Measurements from ENCODE around the gene PRPH.

Gene PRPH

DNA sequence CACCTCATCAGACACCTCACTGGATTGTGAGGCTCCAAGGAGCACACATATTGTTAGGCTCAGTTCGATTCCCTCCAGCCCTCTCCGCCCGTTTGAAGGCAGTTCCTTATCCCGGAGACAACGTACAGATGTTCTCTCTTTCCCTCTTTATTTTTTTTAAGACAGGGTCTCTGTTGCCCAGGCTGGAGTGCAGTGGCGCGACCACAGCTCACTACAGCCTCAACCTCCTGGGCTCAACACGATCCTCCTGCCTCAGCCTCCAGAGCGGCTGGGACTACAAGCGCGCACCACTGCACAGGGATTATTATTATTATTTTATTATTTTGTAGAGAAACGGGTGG is 27.4 kb downstream of the PRPH start:
- H3K27me3 ChIP-seq: no peaks in the 10 kb centered on the region
- no peak for TF ChIP-seq Cebpa-rat (IDR thresholded peaks at IDR 0.05)
- no peaks in the 10 kb centered on the region for H4K20me1 ChIP-seq
- peak overlapping the region; percentile 84 for H3K9ac ChIP-seq
- peak overlapping the region; percentile 74 for H3K4me2 ChIP-seq
- peak overlapping the region; percentile 84 for H3K4me3 ChIP-seq
- H3K36me3 ChIP-seq: peaks cover 30% of the 10 kb centered on the region
- H3K9me3 ChIP-seq: no peaks in the 10 kb centered on the region
- H3K4me1 ChIP-seq: peaks cover 25% of the 10 kb centered on the region
- peak overlapping the region; percentile 81 for H3K27ac ChIP-seq

DNA sequence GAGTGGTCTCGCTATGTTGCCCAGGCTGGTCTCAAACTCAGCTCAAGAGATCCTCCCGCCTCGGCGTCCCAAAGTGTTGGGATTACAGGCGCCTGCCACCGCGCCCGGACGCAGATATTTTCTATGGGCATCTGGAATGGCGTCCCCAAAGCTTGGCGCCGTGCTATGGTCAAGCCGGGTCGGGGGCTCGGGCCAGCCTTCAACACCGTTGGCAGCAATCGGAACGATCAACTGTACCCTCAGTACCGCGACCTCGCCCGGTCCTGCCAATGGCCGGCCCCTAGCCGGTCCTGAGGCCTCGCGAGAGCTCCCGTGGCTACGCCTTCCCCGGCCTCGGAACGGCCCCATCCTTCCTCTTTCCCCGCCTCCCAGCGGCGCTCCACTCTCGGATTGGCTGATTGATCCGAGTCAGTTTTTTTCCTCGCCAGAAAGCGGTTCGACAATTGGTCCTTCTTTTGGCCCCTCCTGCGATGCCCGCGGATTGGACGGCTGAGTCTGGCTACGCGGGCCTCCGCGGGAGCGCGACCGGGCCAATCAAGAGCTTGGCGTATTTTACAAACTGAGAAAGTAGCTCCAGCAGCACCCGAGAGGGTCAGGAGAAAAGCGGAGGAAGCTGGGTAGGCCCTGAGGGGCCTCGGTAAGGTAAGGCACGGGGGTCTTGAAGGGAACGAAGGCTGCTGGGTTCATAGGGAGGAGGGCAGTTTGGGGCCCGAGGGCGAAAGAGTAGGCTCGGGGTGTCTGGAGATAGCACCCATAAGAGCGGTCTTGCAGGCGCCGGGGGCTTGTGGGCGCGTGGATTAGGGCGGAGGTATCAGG is 28.0 kb downstream of the PRPH start, which contains the start of gene TROAP:
Gene TROAP, plus strand, starts transcription at position 548 of the 816 bp plus-strand sequence. CDS start 354 bp downstream, outside the sequence.
- Histone ChIP-seq H3K4me3 (peak within 1 kb of the TSS; percentile 84), H3K36me3 (peaks cover 35% of the 10 kb centered on the region), H3K27ac (peak within 1 kb of the TSS; percentile 89), H3K9me3 (no peaks in the 10 kb centered on the region), H3K4me2 (peak within 1 kb of the TSS; percentile 99), H3K4me1 (peaks cover 25% of the 10 kb centered on the region), H3K9ac (peak within 1 kb of the TSS; percentile 92), H4K20me1 (no peaks in the 10 kb centered on the region), H3K27me3 (no peaks in the 10 kb centered on the region)
- no peak for TF ChIP-seq Cebpa-rat (IDR thresholded peaks at IDR 0.05)

DNA sequence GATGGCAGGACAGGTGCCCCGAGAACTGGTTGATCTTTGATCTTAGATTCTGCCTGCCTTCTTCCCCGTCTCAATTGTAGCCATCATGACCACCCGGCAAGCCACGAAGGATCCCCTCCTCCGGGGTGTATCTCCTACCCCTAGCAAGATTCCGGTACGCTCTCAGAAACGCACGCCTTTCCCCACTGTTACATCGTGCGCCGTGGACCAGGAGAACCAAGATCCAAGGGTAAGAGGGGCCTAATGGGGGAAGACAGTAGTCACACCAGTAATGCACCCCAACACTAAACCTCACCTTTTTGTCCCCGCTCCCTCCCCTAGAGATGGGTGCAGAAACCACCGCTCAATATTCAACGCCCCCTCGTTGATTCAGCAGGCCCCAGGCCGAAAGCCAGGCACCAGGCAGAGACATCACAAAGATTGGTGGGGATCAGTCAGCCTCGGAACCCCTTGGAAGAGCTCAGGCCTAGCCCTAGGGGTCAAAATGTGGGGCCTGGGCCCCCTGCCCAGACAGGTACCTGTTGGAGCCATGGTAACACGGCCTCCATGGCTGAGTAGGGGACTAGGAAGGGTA is 28.7 kb downstream of the PRPH start:
- H3K4me1 ChIP-seq: peaks cover 25% of the 10 kb centered on the region

DNA sequence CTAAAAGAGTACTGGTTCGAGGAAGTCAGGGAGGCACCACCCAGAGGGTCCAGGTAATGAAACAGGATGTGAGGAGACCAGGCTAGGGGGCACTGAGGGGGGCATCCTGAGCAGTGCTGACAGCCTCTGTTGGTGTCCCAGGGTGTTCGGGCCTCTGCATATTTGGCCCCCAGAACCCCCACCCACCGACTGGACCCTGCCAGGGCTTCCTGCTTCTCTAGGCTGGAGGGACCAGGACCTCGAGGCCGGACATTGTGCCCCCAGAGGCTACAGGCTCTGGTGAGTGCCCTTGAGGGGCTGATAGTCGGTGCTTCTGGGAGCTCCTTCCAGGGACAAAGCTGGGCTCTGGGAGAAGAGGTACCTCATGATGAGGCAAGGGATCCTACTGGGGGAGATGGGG is 30.7 kb downstream of the PRPH start:
- Histone ChIP-seq H3K4me3 (no peak overlapping the region), H3K27ac (no peak overlapping the region), H4K20me1 (peaks cover 8% of the 10 kb centered on the region), H3K4me2 (no peak overlapping the region), H3K36me3 (peaks cover 62% of the 10 kb centered on the region), H3K4me1 (peaks cover 25% of the 10 kb centered on the region), H3K9ac (0 out of 2 replicates have a peak overlapping the region, but pooled peaks have one; percentile 8), H3K9me3 (no peaks in the 10 kb centered on the region), H3K27me3 (peaks cover 6% of the 10 kb centered on the region)
- TF ChIP-seq Cebpa-rat (IDR thresholded peaks at IDR 0.05): no peak

More for the DNA sequence above, 28.7 kb downstream of the PRPH start:
- H3K4me2 ChIP-seq: peak overlapping the region; percentile 99
- peak overlapping the region; percentile 84 for H3K4me3 ChIP-seq
- H3K9ac ChIP-seq: peak overlapping the region; percentile 92
- peaks cover 42% of the 10 kb centered on the region for H3K36me3 ChIP-seq
- no peaks in the 10 kb centered on the region for H3K27me3 ChIP-seq
- peak overlapping the region; percentile 89 for H3K27ac ChIP-seq
- TF ChIP-seq Cebpa-rat (IDR thresholded peaks at IDR 0.05): no peak
- no peaks in the 10 kb centered on the region for H3K9me3 ChIP-seq
- no peaks in the 10 kb centered on the region for H4K20me1 ChIP-seq

DNA sequence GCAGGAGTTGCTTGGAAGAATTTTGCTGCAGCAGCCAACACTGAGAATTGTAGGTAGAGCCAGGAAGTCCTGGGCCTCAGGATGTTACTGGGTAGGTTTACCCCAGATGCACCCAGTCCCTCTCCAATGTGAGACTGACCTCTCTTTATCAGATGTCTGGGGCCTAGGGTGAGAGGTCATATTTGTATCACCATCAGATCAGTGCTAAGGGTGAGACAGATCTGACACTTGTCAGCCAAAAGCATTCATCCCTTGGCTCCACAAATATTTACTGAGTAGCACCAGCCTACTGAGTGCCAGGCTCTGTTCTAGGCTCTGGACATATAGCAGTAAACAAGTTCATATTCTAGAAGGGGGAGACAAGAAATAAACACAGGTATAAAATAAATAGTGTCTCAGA is 32.4 kb downstream of the PRPH start:
- H4K20me1 ChIP-seq: peaks cover 25% of the 10 kb centered on the region
- no peak overlapping the region for H3K27ac ChIP-seq
- H3K4me3 ChIP-seq: no peak overlapping the region
- no peak overlapping the region for H3K9ac ChIP-seq
- peaks cover 17% of the 10 kb centered on the region for H3K4me1 ChIP-seq
- no peaks in the 10 kb centered on the region for H3K9me3 ChIP-seq
- H3K27me3 ChIP-seq: peaks cover 24% of the 10 kb centered on the region
- no peak for TF ChIP-seq Cebpa-rat (IDR thresholded peaks at IDR 0.05)
- no peak overlapping the region for H3K4me2 ChIP-seq
- peaks cover 71% of the 10 kb centered on the region for H3K36me3 ChIP-seq

DNA sequence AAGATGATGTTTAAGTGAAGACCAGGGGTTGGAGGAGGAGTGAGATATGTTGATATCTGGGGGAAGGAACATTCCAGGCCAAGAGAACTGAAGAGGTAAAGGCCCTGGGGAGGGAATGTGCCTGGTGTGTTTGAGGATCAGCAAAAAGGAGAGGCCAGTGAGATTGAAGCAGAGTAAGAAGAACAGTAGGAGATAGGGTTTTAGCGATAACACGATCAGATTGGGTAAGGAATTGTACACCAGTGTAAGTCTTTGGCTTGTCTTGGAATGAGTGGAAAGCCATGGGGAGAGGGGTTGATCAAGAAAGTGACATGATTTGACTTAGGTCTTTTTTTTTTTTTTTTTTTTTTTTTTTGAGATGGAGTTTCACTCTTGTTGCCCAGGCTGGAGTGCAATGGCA is 32.9 kb downstream of the PRPH start:
- Histone ChIP-seq H3K9ac (no peak overlapping the region), H3K36me3 (peaks cover 71% of the 10 kb centered on the region), H3K4me1 (peaks cover 15% of the 10 kb centered on the region), H3K4me3 (no peak overlapping the region), H3K27me3 (peaks cover 29% of the 10 kb centered on the region), H3K27ac (no peak overlapping the region), H3K4me2 (no peak overlapping the region), H4K20me1 (peaks cover 30% of the 10 kb centered on the region), H3K9me3 (no peaks in the 10 kb centered on the region)
- TF ChIP-seq Cebpa-rat (IDR thresholded peaks at IDR 0.05): no peak

DNA sequence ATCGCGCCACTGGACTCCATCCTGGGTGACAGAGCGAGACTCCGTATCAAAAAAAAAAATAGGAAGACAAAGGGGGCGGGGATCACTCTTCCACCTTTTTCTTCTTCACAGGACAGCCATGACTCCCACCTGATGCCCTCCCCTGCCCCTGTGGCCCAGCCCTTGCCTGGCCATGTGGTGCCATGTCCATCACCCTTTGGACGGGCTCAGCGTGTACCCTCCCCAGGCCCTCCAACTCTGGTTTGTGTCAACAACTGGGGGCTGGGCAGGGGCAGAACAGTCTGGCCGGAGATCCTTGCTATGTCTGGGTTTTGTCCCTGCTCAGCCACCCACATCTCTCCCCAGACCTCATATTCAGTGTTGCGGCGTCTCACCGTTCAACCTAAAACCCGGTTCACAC is 33.9 kb downstream of the PRPH start:
- Histone ChIP-seq H4K20me1 (peaks cover 39% of the 10 kb centered on the region), H3K4me1 (peaks cover 10% of the 10 kb centered on the region), H3K27ac (no peak overlapping the region), H3K4me2 (no peak overlapping the region), H3K9ac (no peak overlapping the region), H3K27me3 (peaks cover 38% of the 10 kb centered on the region), H3K9me3 (no peaks in the 10 kb centered on the region), H3K4me3 (no peak overlapping the region), H3K36me3 (peaks cover 71% of the 10 kb centered on the region)
- no peak for TF ChIP-seq Cebpa-rat (IDR thresholded peaks at IDR 0.05)

DNA sequence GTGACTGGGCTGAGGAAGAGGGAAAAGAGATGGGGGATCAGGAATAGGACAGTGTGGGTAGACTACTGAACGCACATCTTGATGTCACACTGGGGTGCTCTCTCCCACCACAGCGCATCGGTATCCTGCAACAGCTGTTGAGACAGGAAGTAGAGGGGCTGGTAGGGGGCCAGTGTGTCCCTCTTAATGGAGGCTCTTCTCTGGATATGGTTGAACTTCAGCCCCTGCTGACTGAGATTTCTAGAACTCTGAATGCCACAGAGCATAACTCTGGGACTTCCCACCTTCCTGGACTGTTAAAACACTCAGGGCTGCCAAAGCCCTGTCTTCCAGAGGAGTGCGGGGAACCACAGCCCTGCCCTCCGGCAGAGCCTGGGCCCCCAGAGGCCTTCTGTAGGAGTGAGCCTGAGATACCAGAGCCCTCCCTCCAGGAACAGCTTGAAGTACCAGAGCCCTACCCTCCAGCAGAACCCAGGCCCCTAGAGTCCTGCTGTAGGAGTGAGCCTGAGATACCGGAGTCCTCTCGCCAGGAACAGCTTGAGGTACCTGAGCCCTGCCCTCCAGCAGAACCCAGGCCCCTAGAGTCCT is 35.2 kb downstream of the PRPH start:
- Histone ChIP-seq H3K4me1 (no peaks in the 10 kb centered on the region), H3K9ac (0 out of 2 replicates have a peak overlapping the region, but pooled peaks have one; percentile 4), H3K4me2 (no peak overlapping the region), H4K20me1 (peaks cover 52% of the 10 kb centered on the region), H3K27ac (no peak overlapping the region), H3K36me3 (peaks cover 64% of the 10 kb centered on the region), H3K27me3 (peaks cover 51% of the 10 kb centered on the region), H3K4me3 (no peak overlapping the region), H3K9me3 (no peaks in the 10 kb centered on the region)
- TF ChIP-seq Cebpa-rat (IDR thresholded peaks at IDR 0.05): no peak

DNA sequence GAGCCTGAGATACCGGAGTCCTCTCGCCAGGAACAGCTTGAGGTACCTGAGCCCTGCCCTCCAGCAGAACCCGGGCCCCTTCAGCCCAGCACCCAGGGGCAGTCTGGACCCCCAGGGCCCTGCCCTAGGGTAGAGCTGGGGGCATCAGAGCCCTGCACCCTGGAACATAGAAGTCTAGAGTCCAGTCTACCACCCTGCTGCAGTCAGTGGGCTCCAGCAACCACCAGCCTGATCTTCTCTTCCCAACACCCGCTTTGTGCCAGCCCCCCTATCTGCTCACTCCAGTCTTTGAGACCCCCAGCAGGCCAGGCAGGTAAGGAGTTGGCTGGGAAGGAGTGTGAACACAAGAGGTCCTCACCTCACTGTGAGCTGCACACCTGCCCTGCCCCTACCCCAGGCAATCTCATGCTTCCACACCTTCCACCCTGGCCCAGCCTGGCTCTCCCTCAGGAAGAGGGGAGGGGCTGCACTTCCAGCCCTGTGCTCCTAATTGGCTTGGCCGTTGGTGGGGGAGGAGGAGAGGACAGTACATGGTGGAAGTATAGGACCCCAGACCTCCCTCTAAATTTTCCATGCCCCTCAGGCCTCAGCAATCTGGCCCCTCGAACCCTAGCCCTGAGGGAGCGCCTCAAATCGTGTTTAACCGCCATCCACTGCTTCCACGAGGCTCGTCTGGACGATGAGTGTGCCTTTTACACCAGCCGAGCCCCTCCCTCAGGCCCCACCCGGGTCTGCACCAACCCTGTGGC is 35.9 kb downstream of the PRPH start:
- Histone ChIP-seq H3K9me3 (no peaks in the 10 kb centered on the region), H3K27ac (no peak overlapping the region), H3K9ac (no peak overlapping the region), H3K4me2 (no peak overlapping the region), H3K36me3 (peaks cover 57% of the 10 kb centered on the region), H3K27me3 (peaks cover 58% of the 10 kb centered on the region), H4K20me1 (peaks cover 59% of the 10 kb centered on the region), H3K4me3 (no peak overlapping the region), H3K4me1 (no peaks in the 10 kb centered on the region)
- no peak for TF ChIP-seq Cebpa-rat (IDR thresholded peaks at IDR 0.05)
